GM21447 (cell line): Measurements from ENCODE around the gene SFI1.

ENCODE experiments used
- ATAC-seq: cut with Tn5 transposase; IDR thresholded peaks from one replicate; pipeline ENCODE4 v1.9.1; 2021; ENCODE audit not compliant: unreplicated experiment

Gene SFI1

GRCh38 chr22:31661851-31662667 is 165.7 kb downstream of the SFI1 start, which contains the start of gene PISD:
PISD (minus strand) TSS chr22:31662215; CDS start chr22:31662208, 7 bp downstream.
- peak; percentile 67 for ATAC-seq

- no peak for ATAC-seq
These were observed 166.3 kb downstream of the SFI1 start for GRCh38 chr22:31662668-31663037.
